CD8-positive, alpha-beta memory T cell (primary cell): Measurements from ENCODE around the gene ITPR3. TPM values are rescaled to one million over a fixed set of nuclear protein-coding genes. Genes with fewer than 3 reads are reported as not detected.

ENCODE experiments used
- CTCF ChIA-PET: fragments of 350-600 bp; sonication (Branson Sonifier 250); formaldehyde crosslinking; loops from one replicate; lab custom pipeline; 2021; ENCODE audit warnings: antibody characterized with exemption; lab: Charles Lee
- POLR2A ChIA-PET: fragments of 350-600 bp; sonication (Branson Sonifier 250); formaldehyde crosslinking; loops from one replicate; lab custom pipeline; 2021; ENCODE audit warnings: antibody characterized with exemption; lab: Charles Lee
- DNase-seq, 5 donors: peaks; one replicate each; pipeline versions ENCODE4 v3.0.0 to v3.0.0-alpha.2; 2020 to 2022; ENCODE audit warnings: mixed read lengths in 1 of 5
- H3K27ac ChIP-seq: one replicate; pipeline ENCODE4 v1.7.0; 2013; ENCODE audit warnings: low read depth, mild to moderate bottlenecking, low read length, moderate library complexity
- H3K27me3 ChIP-seq: 2 replicates; pipeline ENCODE4 v1.7.0; 2013; ENCODE audit warnings: low read length, mild to moderate bottlenecking; ENCODE audit not compliant: insufficient read depth, poor library complexity, severe bottlenecking
- H3K36me3 ChIP-seq: 2 replicates; pipeline ENCODE4 v1.7.0; 2013; ENCODE audit warnings: mild to moderate bottlenecking, low read length, moderate library complexity; ENCODE audit not compliant: insufficient read depth
- H3K4me1 ChIP-seq: 2 replicates; pipeline ENCODE4 v1.7.0; 2013; ENCODE audit warnings: mild to moderate bottlenecking, low read length, moderate library complexity; ENCODE audit not compliant: insufficient read depth
- H3K4me3 ChIP-seq: 2 replicates; pipeline ENCODE4 v1.7.0; 2013; ENCODE audit warnings: mild to moderate bottlenecking, low read length
- H3K9me3 ChIP-seq: 2 replicates; pipeline ENCODE4 v1.7.0; 2013; ENCODE audit warnings: mild to moderate bottlenecking, low read length
- H3K27ac Mint-ChIP-seq, 8 donors: one replicate each; pipeline ENCODE4 v1.8.0; 2020 to 2021; ENCODE audit warnings: mixed read lengths in 8 of 8, mild to moderate bottlenecking in 6 of 8, inconsistent platforms in 3 of 8, moderate library complexity in 3 of 8
- H3K27me3 Mint-ChIP-seq, 2 donors: one replicate each; pipeline ENCODE4 v1.8.0; 2020 to 2021; ENCODE audit warnings: mixed read lengths in 2 of 2, mild to moderate bottlenecking in 1 of 2, moderate library complexity in 1 of 2
- H3K36me3 Mint-ChIP-seq, 3 donors: one replicate each; pipeline ENCODE4 v1.8.0; 2020 to 2021; ENCODE audit warnings: mixed read lengths in 3 of 3, inconsistent platforms in 1 of 3, mild to moderate bottlenecking in 1 of 3
- H3K4me1 Mint-ChIP-seq, 3 donors: one replicate each; pipeline ENCODE4 v1.8.0; 2020 to 2021; ENCODE audit warnings: mixed read lengths in 3 of 3, inconsistent platforms in 1 of 3, mild to moderate bottlenecking in 1 of 3
- H3K4me3 Mint-ChIP-seq, 7 donors: one replicate each; pipeline ENCODE4 v1.8.0; 2020 to 2021; ENCODE audit warnings: mixed read lengths in 7 of 7, mild to moderate bottlenecking in 6 of 7, moderate library complexity in 4 of 7, inconsistent platforms in 2 of 7
- H3K9me3 Mint-ChIP-seq, 5 donors: one replicate each; pipeline ENCODE4 v1.8.0; 2020 to 2022; ENCODE audit warnings: mixed read lengths in 5 of 5, mild to moderate bottlenecking in 3 of 5, moderate library complexity in 2 of 5, inconsistent platforms in 1 of 5
- polyA plus RNA-seq: library from polyadenylated mRNA; unstranded; fragments of 300-500 nt; fragmentation: Illumina TruSeq; gene quantifications from one replicate; pipeline ENCODE4 v1.2.3, GENCODE V29; 2021
- total RNA-seq, 2 experiments: library from RNA; stranded (reverse); gene quantifications; one replicate each; pipeline ENCODE4 v1.2.3, GENCODE V29; 2021

Gene ITPR3
- total and polyA plus RNA-seq, 3 experiments from 2014 or later, result 7.9 to 43.3 (median 42.0) TPM

DNA sequence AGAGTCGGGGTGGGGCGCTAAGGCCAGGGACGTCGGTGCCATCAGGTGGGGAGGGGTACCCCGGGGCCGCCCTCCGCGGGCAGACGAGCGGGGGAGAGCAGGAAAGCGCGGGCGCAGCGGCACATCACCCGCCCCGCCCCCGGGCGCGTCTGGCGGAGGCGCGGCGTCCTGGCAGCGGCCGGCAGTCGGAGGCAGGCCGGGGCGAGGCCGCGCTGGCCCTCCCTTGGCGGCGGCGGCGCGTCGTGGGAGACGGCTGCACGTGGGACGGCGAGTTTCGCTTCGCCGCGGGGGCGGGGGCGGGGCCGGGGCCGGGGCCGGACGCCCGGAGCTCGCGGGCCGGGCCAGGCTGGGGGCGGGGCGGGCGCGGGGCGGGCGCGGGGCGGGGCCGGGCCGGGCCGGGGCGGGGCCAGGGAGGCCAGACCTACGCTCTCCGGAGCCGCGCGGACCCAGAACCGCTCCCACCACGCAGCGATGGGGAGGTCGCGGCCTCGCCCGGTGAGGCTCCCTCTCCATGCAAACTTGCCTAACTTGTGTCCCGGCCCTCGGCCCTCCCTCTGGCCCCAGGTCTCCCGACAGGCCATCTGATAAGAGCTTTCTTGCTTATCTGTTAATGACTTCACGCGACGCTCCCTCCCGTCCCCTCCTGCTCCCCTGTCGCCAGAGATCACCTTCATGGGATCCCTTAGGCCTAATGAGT is 12.5 kb downstream of the ITPR3 start:
- H3K36me3 ChIP-seq, result no peaks in the 10 kb centered on the region
- CTCF ChIA-PET, result interaction anchor here (1.0 to 1.6 kb wide), 8 partner anchors 15 to 179 kb away, joined by 3 to 5 read pairs (median 4); partner anchors contain the start of gene ZBTB9
- peaks cover 0 to 4% of the 10 kb centered on the region in 2 donors for H3K27me3 Mint-ChIP-seq
- H3K4me1 ChIP-seq, result peaks cover 40% of the 10 kb centered on the region
- peaks cover 56 to 78% (median 59%) of the 10 kb centered on the region in 3 donors for H3K4me1 Mint-ChIP-seq
- peak; percentile 52 to 71 (median 62) for DNase-seq
- POLR2A ChIA-PET, result interaction anchor here (2.8 kb wide), 1 partner anchor 11 kb away, joined by 12 read pairs; the partner anchor contains the start of gene ITPR3
- H3K9me3 ChIP-seq, result no peaks in the 10 kb centered on the region
- H3K36me3 Mint-ChIP-seq, result peaks cover 0 to 22% (median 5%) of the 10 kb centered on the region in 3 donors
- H3K4me3 Mint-ChIP-seq, result peak overlapping the region; percentile 80 to 92 (median 87)
- no peaks in the 10 kb centered on the region for H3K27me3 ChIP-seq
- no peaks in the 10 kb centered on the region for H3K9me3 Mint-ChIP-seq
- no peak overlapping the region for H3K27ac ChIP-seq
- peak overlapping the region; percentile 69 to 95 (median 93) for H3K27ac Mint-ChIP-seq
- H3K4me3 ChIP-seq, result peak overlapping the region; percentile 58

DNA sequence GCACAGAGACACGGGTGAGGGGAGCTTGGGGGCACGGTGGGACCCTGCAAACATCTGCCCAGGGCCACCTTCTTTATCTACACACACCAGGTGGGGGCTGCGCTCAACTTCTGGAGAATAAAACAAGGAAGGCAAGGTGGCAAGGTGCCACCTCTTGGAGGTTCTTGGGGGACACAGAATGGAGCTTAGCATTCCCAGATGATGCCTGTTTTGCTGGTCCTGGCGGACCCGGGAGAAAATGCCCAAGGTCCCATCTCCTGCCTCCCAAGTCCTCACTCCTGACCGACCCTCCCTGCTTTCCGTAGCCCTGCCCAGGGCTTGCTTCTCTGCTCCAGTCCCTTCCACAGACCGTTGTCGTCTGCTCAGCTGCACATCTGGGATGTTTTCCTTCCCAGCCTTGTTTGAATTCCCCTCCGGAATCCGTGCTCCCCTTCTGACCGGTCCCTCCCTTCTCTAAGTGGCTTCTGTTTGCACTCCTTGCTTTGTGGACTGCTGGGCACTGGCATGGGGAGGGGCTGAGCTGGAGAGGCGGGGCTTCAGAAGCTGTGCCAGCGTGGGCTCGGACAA is 13.1 kb downstream of the ITPR3 start:
- peak overlapping the region; percentile 80 to 92 (median 87) for H3K4me3 Mint-ChIP-seq
- Histone ChIP-seq H3K36me3 (no peaks in the 10 kb centered on the region), H3K27ac (no peak overlapping the region), H3K27me3 (no peaks in the 10 kb centered on the region), H3K4me1 (peaks cover 36% of the 10 kb centered on the region), H3K4me3 (peak overlapping the region; percentile 58), H3K9me3 (no peaks in the 10 kb centered on the region)
- H3K27me3 Mint-ChIP-seq, result peaks cover 0 to 4% of the 10 kb centered on the region in 2 donors
- H3K36me3 Mint-ChIP-seq, result peaks cover 0 to 22% (median 6%) of the 10 kb centered on the region in 3 donors
- H3K27ac Mint-ChIP-seq, result peak overlapping the region; percentile 15 to 94 (median 88)
- ChIA-PET CTCF (interaction anchor here (1.0 to 1.4 kb wide), 3 partner anchors 44 to 180 kb away, joined by 3 to 5 read pairs (median 4); partner anchors contain the start of gene ZBTB9), POLR2A (interaction anchor here (2.8 kb wide), 1 partner anchor 12 kb away, joined by 12 read pairs; the partner anchor contains the start of gene ITPR3)
- no peaks in the 10 kb centered on the region for H3K9me3 Mint-ChIP-seq
- DNase-seq, result no peak
- H3K4me1 Mint-ChIP-seq, result peaks cover 56 to 77% (median 61%) of the 10 kb centered on the region in 3 donors

DNA sequence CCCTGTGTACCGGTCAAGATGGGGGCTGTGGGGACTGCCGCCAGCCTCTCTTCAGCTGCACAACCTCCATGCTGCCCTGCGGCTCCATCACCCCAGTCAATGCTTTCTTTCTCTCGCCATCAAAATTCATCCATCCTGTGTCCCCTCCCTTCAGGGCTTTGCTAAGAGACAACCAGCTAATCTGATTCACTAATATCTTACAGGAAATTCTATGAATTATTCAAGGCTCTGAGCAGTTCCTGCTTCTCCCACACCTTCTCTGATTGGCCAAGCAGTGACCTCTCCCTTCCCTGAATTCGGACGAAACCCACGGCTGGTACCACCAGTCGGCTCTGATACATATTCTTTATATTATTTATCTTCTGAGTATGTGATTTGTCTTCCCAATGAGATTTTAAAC is 13.8 kb downstream of the ITPR3 start:
- peak overlapping the region in 6 of 8 donors; percentile 5 to 85 (median 64) for H3K27ac Mint-ChIP-seq
- peaks cover 0 to 26% (median 6%) of the 10 kb centered on the region in 3 donors for H3K36me3 Mint-ChIP-seq
- Histone ChIP-seq H3K4me3 (no peak overlapping the region), H3K27ac (no peak overlapping the region), H3K9me3 (no peaks in the 10 kb centered on the region), H3K4me1 (peaks cover 34% of the 10 kb centered on the region), H3K36me3 (no peaks in the 10 kb centered on the region), H3K27me3 (no peaks in the 10 kb centered on the region)
- no peaks in the 10 kb centered on the region for H3K9me3 Mint-ChIP-seq
- DNase-seq, result no peak
- H3K27me3 Mint-ChIP-seq, result peaks cover 0 to 4% of the 10 kb centered on the region in 2 donors
- H3K4me3 Mint-ChIP-seq, result peak overlapping the region in 6 of 7 donors; percentile 21 to 80 (median 53)
- POLR2A ChIA-PET, result interaction anchor here (2.8 kb wide), 1 partner anchor 13 kb away, joined by 12 read pairs; the partner anchor contains the start of gene ITPR3
- H3K4me1 Mint-ChIP-seq, result peaks cover 62 to 84% (median 68%) of the 10 kb centered on the region in 3 donors
- CTCF ChIA-PET, result interaction anchor here (1.1 to 1.3 kb wide), 2 partner anchors 66 to 181 kb away, joined by 3 to 4 read pairs; partner anchors contain the start of gene ZBTB9

DNA sequence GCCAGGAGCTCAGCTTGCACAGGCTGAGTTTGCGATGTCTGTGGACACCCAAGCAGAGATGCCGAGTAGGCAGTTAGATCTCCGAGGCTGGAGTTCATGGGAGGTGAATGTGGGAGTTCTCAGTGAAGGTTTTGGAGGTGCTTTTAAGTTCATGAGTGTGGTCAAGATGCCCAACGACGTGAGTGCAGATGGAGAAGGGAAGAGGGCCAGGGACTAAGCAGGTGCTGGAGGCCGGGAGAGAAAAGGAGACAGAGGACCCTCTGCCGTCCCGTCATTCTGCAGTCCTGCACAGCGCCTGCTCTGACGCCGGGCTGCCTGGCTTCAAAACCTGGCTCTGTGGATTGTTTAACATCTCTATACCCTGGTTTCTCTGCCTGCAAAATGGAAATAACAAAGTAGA is 15.5 kb downstream of the ITPR3 start:
- Mint-ChIP-seq H3K27me3 (peaks cover 0 to 4% of the 10 kb centered on the region in 2 donors), H3K27ac (peak overlapping the region in 5 of 8 donors; percentile 66 to 91 (median 83)), H3K36me3 (peaks cover 0 to 36% (median 6%) of the 10 kb centered on the region in 3 donors), H3K4me1 (peaks cover 57 to 71% (median 65%) of the 10 kb centered on the region in 3 donors), H3K9me3 (no peaks in the 10 kb centered on the region), H3K4me3 (peak overlapping the region in 2 of 7 donors; percentile 35 to 59)
- Histone ChIP-seq H3K9me3 (no peaks in the 10 kb centered on the region), H3K4me3 (no peak overlapping the region), H3K36me3 (no peaks in the 10 kb centered on the region), H3K27me3 (no peaks in the 10 kb centered on the region), H3K4me1 (peaks cover 26% of the 10 kb centered on the region), H3K27ac (no peak overlapping the region)
- ChIA-PET POLR2A (no interaction called here), CTCF (no interaction called here)
- DNase-seq, result no peak

DNA sequence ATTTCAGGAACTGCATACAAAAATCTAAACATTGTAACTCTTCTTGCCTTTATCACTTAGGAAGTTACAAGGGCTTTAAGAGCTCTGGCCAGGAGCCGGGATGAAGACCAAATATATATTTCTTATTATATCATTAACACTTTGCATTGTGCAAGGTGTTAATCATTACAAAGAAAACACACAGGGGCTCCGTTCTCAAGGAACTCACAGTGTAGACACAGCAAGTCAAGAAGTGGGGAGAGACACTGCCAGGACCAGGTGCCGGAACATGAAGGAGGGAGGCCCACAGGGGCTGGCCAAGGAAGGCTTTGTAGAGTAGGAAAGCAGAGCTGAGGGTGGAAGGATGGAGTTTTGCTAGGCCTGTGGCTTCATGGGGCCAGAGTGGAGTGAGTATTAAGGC is 17.4 kb downstream of the ITPR3 start:
- Histone ChIP-seq H3K4me3 (no peak overlapping the region), H3K27me3 (no peaks in the 10 kb centered on the region), H3K27ac (no peak overlapping the region), H3K4me1 (peaks cover 12% of the 10 kb centered on the region), H3K36me3 (no peaks in the 10 kb centered on the region), H3K9me3 (no peaks in the 10 kb centered on the region)
- H3K4me1 Mint-ChIP-seq, result peaks cover 54 to 68% (median 65%) of the 10 kb centered on the region in 3 donors
- peaks cover 0 to 1% of the 10 kb centered on the region in 2 donors for H3K27me3 Mint-ChIP-seq
- H3K36me3 Mint-ChIP-seq, result peaks cover 0 to 48% (median 6%) of the 10 kb centered on the region in 3 donors
- no peak for DNase-seq
- H3K9me3 Mint-ChIP-seq, result no peaks in the 10 kb centered on the region
- ChIA-PET POLR2A (interaction anchor here (0.5 kb wide), 1 partner anchor 40 kb away, joined by 5 read pairs; no protein-coding TSS in a partner anchor), CTCF (no interaction called here)
- peak overlapping the region in 2 of 7 donors; percentile 13 to 17 for H3K4me3 Mint-ChIP-seq
- H3K27ac Mint-ChIP-seq, result peak overlapping the region in 7 of 8 donors; percentile 60 to 88 (median 80)

DNA sequence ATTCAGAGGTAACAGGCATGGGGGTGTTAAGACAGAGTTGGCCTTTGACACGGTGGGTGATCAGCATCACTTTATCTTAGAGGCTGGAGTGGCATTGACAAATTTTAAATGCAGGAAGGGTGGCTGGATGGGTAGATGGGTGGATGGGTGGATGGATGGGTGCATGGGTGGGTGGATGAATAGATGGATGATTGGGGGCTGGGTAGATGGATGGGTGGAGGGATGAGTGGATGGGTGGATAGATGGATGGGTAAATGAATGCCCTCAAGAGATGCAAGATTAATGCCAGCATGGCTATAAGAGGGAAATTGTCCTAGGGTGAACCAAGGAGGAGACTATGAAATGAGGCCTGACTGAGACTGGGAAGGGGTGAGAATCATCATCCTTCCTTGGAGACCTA is 18.4 kb downstream of the ITPR3 start:
- no peaks in the 10 kb centered on the region for H3K36me3 ChIP-seq
- Mint-ChIP-seq H3K9me3 (no peaks in the 10 kb centered on the region), H3K4me3 (no peak overlapping the region), H3K4me1 (peaks cover 50 to 66% (median 61%) of the 10 kb centered on the region in 3 donors), H3K27me3 (peaks cover 0 to 1% of the 10 kb centered on the region in 2 donors), H3K27ac (peak overlapping the region; percentile 14 to 95 (median 82)), H3K36me3 (peaks cover 0 to 54% (median 6%) of the 10 kb centered on the region in 3 donors)
- H3K4me1 ChIP-seq, result peaks cover 5% of the 10 kb centered on the region
- H3K27ac ChIP-seq, result no peak overlapping the region
- H3K4me3 ChIP-seq, result no peak overlapping the region
- POLR2A ChIA-PET, result interaction anchor here (0.5 kb wide), 1 partner anchor 1928 kb away, joined by 3 read pairs; no protein-coding TSS in a partner anchor
- CTCF ChIA-PET, result no interaction called here
- no peak for DNase-seq
- no peaks in the 10 kb centered on the region for H3K27me3 ChIP-seq
- H3K9me3 ChIP-seq, result no peaks in the 10 kb centered on the region

DNA sequence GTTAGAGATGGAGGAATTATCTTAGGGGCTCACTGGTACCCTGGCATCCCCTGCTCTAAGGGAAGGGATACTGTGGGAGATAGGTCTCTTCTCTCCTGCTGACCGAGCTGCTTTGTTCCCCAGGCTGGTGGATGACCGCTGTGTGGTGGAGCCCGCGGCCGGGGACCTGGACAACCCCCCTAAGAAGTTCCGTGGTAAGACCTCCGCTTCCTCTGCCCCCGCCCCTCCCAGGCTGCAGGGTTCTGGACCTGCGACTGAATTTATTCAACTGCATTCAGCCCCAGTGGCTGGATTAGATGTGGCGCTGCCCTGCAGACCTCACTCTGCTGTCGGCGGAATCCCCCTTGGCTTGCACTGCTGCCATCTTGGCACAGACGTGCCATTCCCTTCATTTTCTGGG is 19.2 kb downstream of the ITPR3 start:
- ChIA-PET CTCF (no interaction called here), POLR2A (interaction anchor here (0.5 kb wide), 1 partner anchor 1929 kb away, joined by 3 read pairs; no protein-coding TSS in a partner anchor)
- H3K4me3 Mint-ChIP-seq, result no peak overlapping the region

More for the DNA sequence above, 19.2 kb downstream of the ITPR3 start:
- Histone ChIP-seq H3K4me1 (peaks cover 2% of the 10 kb centered on the region), H3K4me3 (no peak overlapping the region), H3K27ac (no peak overlapping the region), H3K9me3 (no peaks in the 10 kb centered on the region), H3K27me3 (no peaks in the 10 kb centered on the region), H3K36me3 (no peaks in the 10 kb centered on the region)
- Mint-ChIP-seq H3K4me1 (peaks cover 43 to 60% (median 55%) of the 10 kb centered on the region in 3 donors), H3K27ac (peak overlapping the region in 3 of 8 donors; percentile 79 to 95 (median 86)), H3K36me3 (peaks cover 0 to 53% (median 6%) of the 10 kb centered on the region in 3 donors), H3K27me3 (peaks cover 0 to 1% of the 10 kb centered on the region in 2 donors), H3K9me3 (no peaks in the 10 kb centered on the region)
- no peak for DNase-seq
